ES-I3 (cell line): ENCODE measurements around the gene MMP23B.

Experiments used
- H3K36me3 ChIP-seq: 2 replicates; pipeline ENCODE4 v1.6.1; 2013; ENCODE audit warnings: mild to moderate bottlenecking, low read length, control low read depth, moderate library complexity; ENCODE audit not compliant: insufficient read depth
- H3K4me1 ChIP-seq: 2 replicates; pipeline ENCODE4 v1.6.1; 2013; ENCODE audit warnings: mild to moderate bottlenecking, control low read depth, low read length; ENCODE audit not compliant: insufficient read depth
- H3K9ac ChIP-seq: 2 replicates; pipeline ENCODE4 v1.6.1; 2013; ENCODE audit warnings: low read depth, mild to moderate bottlenecking, low read length, moderate library complexity
- H3K9me3 ChIP-seq: 2 replicates; pipeline ENCODE4 v1.6.1; 2013; ENCODE audit warnings: mild to moderate bottlenecking, low read length, moderate library complexity; ENCODE audit not compliant: control insufficient read depth, insufficient read depth

Gene MMP23B

DNA sequence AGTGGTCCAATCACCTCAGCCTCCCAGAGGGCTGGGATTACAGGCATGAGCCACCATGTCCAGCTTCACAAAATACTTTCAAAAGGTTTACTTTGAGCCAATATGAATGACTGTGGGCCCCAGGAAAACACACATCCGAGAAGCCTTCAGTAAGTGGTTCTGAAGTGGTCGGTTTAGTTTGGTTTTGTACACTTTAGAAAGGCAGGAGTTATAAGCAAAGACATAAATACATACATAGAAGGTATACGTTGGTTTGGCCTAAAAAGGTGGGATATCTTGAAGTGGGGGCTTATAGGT lies 19.9 kb upstream of the MMP23B start:
- no peak overlapping the region for H3K9ac ChIP-seq
- H3K9me3 ChIP-seq, result no peaks in the 10 kb centered on the region
- H3K4me1 ChIP-seq, result no peaks in the 10 kb centered on the region; the same call in none of the 2 replicates
- no peaks in the 10 kb centered on the region for H3K36me3 ChIP-seq

- Histone ChIP-seq H3K9me3 (no peaks in the 10 kb centered on the region), H3K9ac (peak overlapping the region; percentile 100; the same call in 1 of the 2 replicates), H3K4me1 (no peaks in the 10 kb centered on the region; the same call in none of the 2 replicates), H3K36me3 (no peaks in the 10 kb centered on the region; the same call in 1 of the 2 replicates)
These were observed 18.4 kb upstream of the MMP23B start for GRCh38 chr1:1613509-1614082.

GRCh38 chr1:1614204-1614953 lies 17.6 kb upstream of the MMP23B start:
- Histone ChIP-seq H3K36me3 (no peaks in the 10 kb centered on the region; the same call in 1 of the 2 replicates), H3K9me3 (no peaks in the 10 kb centered on the region), H3K4me1 (no peaks in the 10 kb centered on the region; the same call in none of the 2 replicates), H3K9ac (peak overlapping the region; percentile 100; the same call in 1 of the 2 replicates)

GRCh38 chr1:1614954-1615255 lies 17.1 kb upstream of the MMP23B start:
- Histone ChIP-seq H3K36me3 (no peaks in the 10 kb centered on the region; the same call in 1 of the 2 replicates), H3K9me3 (no peaks in the 10 kb centered on the region), H3K9ac (peak overlapping the region; percentile 100; the same call in 1 of the 2 replicates), H3K4me1 (no peaks in the 10 kb centered on the region; the same call in none of the 2 replicates)

DNA sequence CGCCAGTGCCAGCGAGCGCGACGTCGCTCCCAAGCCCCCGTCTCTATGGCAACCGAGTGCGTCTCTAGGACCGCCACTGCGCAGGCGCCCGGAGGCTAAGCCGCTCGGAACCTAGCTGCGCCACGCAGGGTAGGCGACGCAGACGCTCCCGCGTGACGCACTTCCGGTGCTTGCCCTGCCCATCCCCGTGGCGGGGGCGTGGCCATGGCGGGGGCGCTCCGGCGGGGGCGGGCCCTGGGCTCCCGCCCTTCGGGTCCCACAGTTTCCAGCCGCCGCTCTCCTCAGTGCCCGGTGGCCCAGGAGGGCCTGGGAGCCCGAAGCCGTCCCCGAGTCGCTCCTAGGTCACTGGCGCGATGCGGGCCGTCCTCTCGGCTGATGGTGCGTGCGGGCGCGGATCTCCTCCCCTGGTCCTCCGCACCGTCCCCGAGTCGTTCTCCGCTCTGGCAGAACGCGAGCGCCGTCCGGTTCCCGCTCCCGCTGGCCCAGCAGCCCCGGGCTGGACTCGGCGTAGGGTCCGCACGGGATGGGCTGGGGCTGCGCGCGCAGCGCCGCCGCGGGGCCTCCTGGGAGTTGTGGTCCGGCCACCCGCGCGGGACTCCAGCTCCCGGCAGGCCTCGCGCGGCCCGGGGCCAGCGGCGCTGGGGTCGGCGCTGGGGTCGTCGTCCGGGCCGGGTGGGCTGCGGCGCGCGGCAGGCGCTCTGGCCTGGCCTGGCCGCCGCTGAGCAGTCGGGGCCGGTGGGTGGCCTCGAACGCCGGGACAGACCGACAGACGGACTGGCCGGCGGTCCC lies 16.5 kb upstream of the MMP23B start, which contains the start of gene MIB2:
Gene MIB2, plus strand, starts transcription at position 245 of the 789 bp plus-strand sequence. CDS start 7,953 bp downstream, outside the sequence.
- Histone ChIP-seq H3K4me1 (no peaks in the 10 kb centered on the region; the same call in none of the 2 replicates), H3K9me3 (no peaks in the 10 kb centered on the region), H3K9ac (peak within 1 kb of the TSS; percentile 100), H3K36me3 (no peaks in the 10 kb centered on the region; the same call in 1 of the 2 replicates)

DNA sequence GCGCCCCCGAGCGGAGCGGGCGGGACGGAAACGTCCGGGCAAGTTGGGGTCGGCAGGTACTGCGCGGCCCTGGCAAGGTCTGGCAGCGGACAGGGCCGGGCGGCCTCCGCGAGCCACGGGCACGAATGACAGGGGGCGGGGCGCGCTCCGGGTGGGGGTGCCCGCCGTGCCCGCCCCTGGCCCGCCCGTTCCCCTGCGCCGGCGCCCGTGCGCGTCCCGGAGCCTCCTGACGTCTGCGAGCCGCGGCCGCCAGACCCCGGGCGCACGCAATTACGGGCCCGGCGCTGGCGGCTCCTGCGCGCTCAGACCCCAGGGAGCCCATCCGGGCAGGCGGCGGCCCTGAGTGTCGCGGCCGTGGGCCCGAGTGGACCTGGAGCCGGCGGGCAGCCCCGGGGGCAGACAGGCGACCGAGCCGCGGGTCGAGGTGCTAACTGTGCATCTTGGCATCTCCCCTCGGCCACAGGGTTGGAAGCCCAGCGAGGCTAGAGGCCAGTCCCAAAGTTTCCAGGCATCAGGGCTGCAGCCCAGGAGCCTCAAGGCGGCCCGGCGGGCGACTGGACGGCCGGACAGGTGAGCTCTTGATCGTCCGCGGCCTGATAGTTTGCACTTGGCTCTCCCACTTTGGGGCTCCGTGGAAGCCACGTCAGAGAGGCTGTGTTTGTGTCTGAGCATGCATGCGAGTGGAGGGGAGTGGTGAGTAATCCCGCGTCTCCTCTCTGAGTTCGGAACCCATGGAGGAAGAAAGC lies 15.8 kb upstream of the MMP23B start:
- peak overlapping the region; percentile 100 for H3K9ac ChIP-seq
- H3K4me1 ChIP-seq, result no peaks in the 10 kb centered on the region; the same call in 1 of the 2 replicates
- no peaks in the 10 kb centered on the region; the same call in 1 of the 2 replicates for H3K36me3 ChIP-seq

GRCh38 chr1:1616838-1617237 lies 15.1 kb upstream of the MMP23B start:
- no peaks in the 10 kb centered on the region; the same call in 1 of the 2 replicates for H3K36me3 ChIP-seq
- no peaks in the 10 kb centered on the region; the same call in 1 of the 2 replicates for H3K4me1 ChIP-seq
- H3K9me3 ChIP-seq, result no peaks in the 10 kb centered on the region
- peak overlapping the region; percentile 100 for H3K9ac ChIP-seq

More for the DNA sequence above, 15.8 kb upstream of the MMP23B start:
- H3K9me3 ChIP-seq, result no peaks in the 10 kb centered on the region

DNA sequence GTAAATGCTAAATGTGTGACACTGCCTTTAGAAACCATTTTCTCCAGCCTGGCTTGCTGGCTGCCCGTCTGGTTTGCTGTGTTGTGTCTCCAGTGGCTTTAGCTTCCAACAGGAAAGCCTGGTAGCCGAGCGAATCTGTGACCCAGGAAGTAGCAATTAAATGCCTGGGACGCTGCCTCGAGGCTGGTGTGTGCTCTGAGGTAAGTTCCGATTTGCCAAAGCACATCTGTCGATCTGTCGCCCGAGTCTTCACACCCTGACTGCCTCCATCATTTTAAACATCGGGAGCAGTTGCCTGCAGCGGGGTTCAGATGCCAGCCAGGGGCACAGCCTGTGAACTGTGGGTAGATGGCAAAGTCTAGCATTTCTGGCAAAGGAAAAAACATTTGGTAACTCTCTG lies 14.5 kb upstream of the MMP23B start:
- no peaks in the 10 kb centered on the region for H3K9me3 ChIP-seq
- no peaks in the 10 kb centered on the region; the same call in 1 of the 2 replicates for H3K36me3 ChIP-seq
- no peak overlapping the region for H3K9ac ChIP-seq
- no peaks in the 10 kb centered on the region; the same call in 1 of the 2 replicates for H3K4me1 ChIP-seq

GRCh38 chr1:1617925-1618324 lies 14.0 kb upstream of the MMP23B start:
- no peak overlapping the region for H3K9ac ChIP-seq
- H3K4me1 ChIP-seq, result no peaks in the 10 kb centered on the region; the same call in 1 of the 2 replicates
- H3K36me3 ChIP-seq, result no peaks in the 10 kb centered on the region; the same call in 1 of the 2 replicates
- no peaks in the 10 kb centered on the region for H3K9me3 ChIP-seq

- H3K9me3 ChIP-seq, result no peaks in the 10 kb centered on the region
- no peaks in the 10 kb centered on the region; the same call in 1 of the 2 replicates for H3K36me3 ChIP-seq
- no peak overlapping the region for H3K9ac ChIP-seq
- H3K4me1 ChIP-seq, result no peaks in the 10 kb centered on the region; the same call in 1 of the 2 replicates
These were observed 13.4 kb upstream of the MMP23B start for GRCh38 chr1:1618396-1619068.

DNA sequence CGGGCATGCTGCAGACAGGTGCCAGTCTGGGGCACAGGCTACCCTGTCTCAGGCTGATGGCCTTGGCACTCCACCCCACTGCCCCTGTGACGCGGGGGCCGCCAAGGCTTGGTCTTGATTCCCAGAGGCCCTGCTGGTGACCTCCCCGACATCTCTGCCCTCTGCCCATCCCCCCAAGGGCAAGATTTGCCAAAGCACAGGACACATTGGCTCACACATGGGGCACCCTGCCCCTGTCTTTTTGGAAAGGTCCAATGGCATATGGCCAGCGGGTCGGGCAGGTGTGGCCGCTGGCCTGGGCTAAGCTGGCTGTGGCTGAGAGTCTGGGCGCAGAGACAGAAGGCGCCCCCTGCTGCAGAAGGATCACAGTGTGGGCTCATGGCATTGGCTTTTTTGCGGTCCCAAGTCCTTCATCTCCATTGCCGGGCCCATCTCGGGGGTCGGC lies 12.0 kb upstream of the MMP23B start:
- H3K36me3 ChIP-seq, result no peaks in the 10 kb centered on the region; the same call in 1 of the 2 replicates
- H3K9ac ChIP-seq, result no peak overlapping the region
- no peaks in the 10 kb centered on the region for H3K9me3 ChIP-seq
- no peaks in the 10 kb centered on the region for H3K4me1 ChIP-seq

DNA sequence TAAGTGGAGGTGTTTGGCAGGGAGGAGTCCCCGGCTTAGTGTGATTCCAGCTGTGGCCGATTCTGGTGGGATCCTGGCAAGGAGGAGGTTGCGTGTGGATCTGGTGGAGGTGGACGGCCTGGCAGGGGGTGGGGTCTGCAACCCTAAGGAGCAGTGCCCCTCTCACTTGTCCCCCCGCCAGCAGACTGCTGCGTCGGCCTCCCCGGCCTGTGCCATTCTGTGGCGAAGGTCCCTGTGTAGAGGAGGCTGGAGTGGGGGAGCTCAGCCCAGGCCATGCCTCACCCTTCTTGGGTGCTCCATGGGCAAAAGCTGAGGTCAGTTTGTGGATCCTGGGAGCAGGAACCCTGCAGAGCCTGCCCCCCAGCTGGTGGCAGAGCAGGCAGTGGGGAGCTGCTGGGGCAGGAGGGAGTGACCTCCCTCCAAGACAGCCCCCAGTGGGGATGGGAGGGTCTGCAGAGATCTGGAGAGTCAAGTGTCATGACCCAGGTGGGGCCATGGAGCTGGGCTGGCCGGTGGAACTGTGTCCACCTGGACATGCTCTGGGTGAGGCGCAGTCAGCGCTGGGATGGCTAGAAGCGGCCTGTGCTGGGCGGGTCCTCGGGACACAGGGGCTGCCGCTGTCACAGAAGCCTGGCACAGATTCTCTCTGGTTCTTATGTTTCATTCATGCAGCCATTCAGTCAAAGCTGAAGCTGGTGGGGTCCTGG lies 11.4 kb upstream of the MMP23B start:
- H3K4me1 ChIP-seq, result no peaks in the 10 kb centered on the region

More for the DNA sequence above, 11.4 kb upstream of the MMP23B start:
- Histone ChIP-seq H3K36me3 (no peaks in the 10 kb centered on the region; the same call in 1 of the 2 replicates), H3K9ac (no peak overlapping the region), H3K9me3 (no peaks in the 10 kb centered on the region)
